ENCODE measurements around the gene SORCS2. TPM values are rescaled to one million over a fixed set of nuclear protein-coding genes. Genes with fewer than 3 reads are reported as not detected.

Gene SORCS2
- total and polyA plus RNA-seq, 2 of the 4 experiments (the other 2 are of a cell fraction): 0.36 to 0.62 TPM

DNA sequence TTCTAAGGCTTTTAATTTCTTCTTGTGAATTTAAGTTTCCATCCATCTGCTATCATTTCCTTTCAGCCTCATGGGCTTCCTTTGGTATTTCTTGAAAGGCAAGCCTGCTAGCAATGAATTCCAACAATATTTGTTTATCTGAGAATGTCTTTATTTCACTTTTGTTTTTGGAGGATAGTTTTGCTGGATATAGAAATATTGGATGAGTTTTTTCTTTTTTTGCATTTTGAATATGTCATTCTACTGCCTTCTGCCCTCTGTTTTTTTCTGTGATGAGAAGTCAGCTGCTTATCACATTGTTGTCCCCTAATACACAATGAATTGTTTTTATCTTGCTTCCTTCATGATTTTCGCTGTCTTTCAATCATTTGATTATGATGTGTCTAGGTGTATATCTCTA lies 13.2 kb upstream of the SORCS2 start:
- ChIA-PET POLR2A (ENCODE audit: unreplicated experiment) (no interaction called here), CTCF (no interaction called here)
- Histone ChIP-seq H3K56ac (ENCODE audit: extremely low read depth, insufficient read depth, low read length) (no peak overlapping the region), H2AFZ (replicated peaks; ENCODE audit: low read length, poor library complexity) (no peak overlapping the region), H2BK20ac (ENCODE audit: low read depth, low read length) (no peak overlapping the region), H3K4me2 (ENCODE audit: low read depth, low read length) (no peak overlapping the region), H3K79me1 (ENCODE audit: low read depth in 1 of 2, low read length in 2 of 2) (no peaks in the 10 kb centered on the region), H2AK5ac (ENCODE audit: low read depth, low read length) (no peak overlapping the region), H3K4me3 (ENCODE audit: insufficient read depth, low read depth, low read length) (no peak overlapping the region), H3K9ac (ENCODE audit: low read depth, low read length) (no peak overlapping the region), H3K36me3 (ENCODE audit: control insufficient read depth, insufficient read depth, low read length) (no peaks in the 10 kb centered on the region), H2AK9ac (replicated peaks; ENCODE audit: low read depth, low read length, poor library complexity) (no peak overlapping the region), H4K5ac (ENCODE audit: low read depth, low read length) (no peak overlapping the region), H2BK5ac (ENCODE audit: low read depth, low read length, poor library complexity, severe bottlenecking) (no peak overlapping the region), H4K20me1 (ENCODE audit: insufficient read depth, low read length) (no peaks in the 10 kb centered on the region), H3K9me1 (ENCODE audit: insufficient read depth, low read length) (no peaks in the 10 kb centered on the region), H4K8ac (ENCODE audit: low read depth in 2 of 2, low read length in 2 of 2) (no peak overlapping the region), H3K4me1 (ENCODE audit: control insufficient read depth, insufficient read depth, low read length) (no peaks in the 10 kb centered on the region), H2BK120ac (ENCODE audit: low read depth, low read length) (no peak overlapping the region), H3K18ac (ENCODE audit: low read depth, low read length) (no peak overlapping the region), H3K9me3 (ENCODE audit: control insufficient read depth, insufficient read depth, low read length) (peaks cover 5% of the 10 kb centered on the region; the same call in 1 of the 2 replicates), H3K23ac (ENCODE audit: low read depth, low read length) (no peak overlapping the region), H3K14ac (replicated peaks; ENCODE audit: low read depth, low read length) (no peak overlapping the region), H2BK15ac (ENCODE audit: low read depth, low read length) (no peak overlapping the region), H4K91ac (ENCODE audit: insufficient read depth, low read depth, low read length) (no peak overlapping the region), H3K27me3 (ENCODE audit: control insufficient read depth, insufficient read depth, low read length) (peaks cover 13% of the 10 kb centered on the region), H3K4ac (ENCODE audit: low read depth, low read length) (no peak overlapping the region), H3K27ac (ENCODE audit: insufficient read depth, low read length) (no peak overlapping the region)
- TF ChIP-seq USF2 (IDR thresholded peaks at IDR 0.05; ENCODE audit: low read depth, low read length) (no peak), BHLHE40 (IDR thresholded peaks at IDR 0.05; ENCODE audit: low read depth, low read length) (no peak), MXI1 (IDR thresholded peaks at IDR 0.05; ENCODE audit: borderline replicate concordance, low read depth, low read length) (no peak), ELK1 (IDR thresholded peaks at IDR 0.05; ENCODE audit: borderline replicate concordance, low read depth, low read length) (no peak), RFX5 (IDR thresholded peaks at IDR 0.05; ENCODE audit: low read depth, low read length) (no peak), MAZ (IDR thresholded peaks at IDR 0.05; ENCODE audit: borderline replicate concordance, low read depth, low read length) (no peak), POLR2A (IDR thresholded peaks at IDR 0.05; ENCODE audit: low read depth, low read length) (no peak), CHD1 (IDR thresholded peaks at IDR 0.05; ENCODE audit: low read depth, low read length) (no peak), NFE2L2 (IDR thresholded peaks at IDR 0.05; ENCODE audit: low read depth, low read length) (no peak), SMC3 (IDR thresholded peaks at IDR 0.05; ENCODE audit: low read depth, low read length) (no peak), FOS (IDR thresholded peaks at IDR 0.05; ENCODE audit: low read depth, low read length) (no peak), RAD21 (IDR thresholded peaks at IDR 0.05; ENCODE audit: low read length) (no peak), CTCF (conservative IDR thresholded peaks at IDR 0.05; ENCODE audit: low read depth, low read length) (no peak), CEBPB (IDR thresholded peaks at IDR 0.05; ENCODE audit: low read depth, low read length) (no peak), MAFK (IDR thresholded peaks at IDR 0.05; ENCODE audit: low read depth, low read length) (no peak), RCOR1 (IDR thresholded peaks at IDR 0.05; ENCODE audit: insufficient replicate concordance, low read length) (no peak)
- dilution Hi-C loops (cut with HindIII; ENCODE audit: low sequenced_read_pairs, unreplicated experiment): no loop called here
- in situ Hi-C loops (cut with MboI; ENCODE audit: low sequenced_read_pairs): no loop called here
- intact Hi-C loops (cut with micrococcal nuclease): no loop called here
- WGBS, 2 experiments (ENCODE audit: extremely low coverage in 2 of 2, insufficient read length in 1 of 2): no CpG with 5 or more reads among the region's 1 CpG
- BruUV-seq (replicated peaks): no TSS peak
- ATAC-seq (ENCODE audit: low read depth): no peak
- no peak for DNase-seq
